Chondrocyte (in vitro differentiated cells): ENCODE data around the gene TRIP12. TPM values are rescaled to one million over a fixed set of nuclear protein-coding genes. Genes with fewer than 3 reads are reported as not detected.
A peak's percentile ranks its signal among the peaks of the same experiment; 100 is the strongest.
"Not testable (repeated sequence)": the region's sequence is repeated elsewhere in the genome, so short reads cannot be mapped to it uniquely, and the experiment has no call there.

Source experiments
- DNase-seq: peaks from one replicate; pipeline ENCODE4 v3.0.0; 2021; ENCODE audit warnings: mixed read lengths, low spot score
- H3K27ac Mint-ChIP-seq: one replicate; pipeline ENCODE4 v1.8.0; 2021; ENCODE audit warnings: mild to moderate bottlenecking, moderate library complexity, mixed read lengths; ENCODE audit not compliant: unreplicated experiment
- H3K27me3 Mint-ChIP-seq: 2 replicates; pipeline ENCODE4 v1.8.0; 2021; ENCODE audit warnings: low read depth, mixed read lengths
- H3K36me3 Mint-ChIP-seq: 2 replicates; pipeline ENCODE4 v1.8.0; 2021; ENCODE audit warnings: low read depth, mixed read lengths
- H3K4me1 Mint-ChIP-seq: 2 replicates; pipeline ENCODE4 v1.8.0; 2021; ENCODE audit warnings: low read depth, mild to moderate bottlenecking, mixed read lengths
- H3K4me3 Mint-ChIP-seq: one replicate; pipeline ENCODE4 v1.8.0; 2021; ENCODE audit warnings: mild to moderate bottlenecking, moderate library complexity, mixed read lengths; ENCODE audit not compliant: unreplicated experiment
- H3K9me3 Mint-ChIP-seq: 2 replicates; pipeline ENCODE4 v1.8.0; 2021; ENCODE audit warnings: low read depth, mixed read lengths
- long read RNA-seq: library from polyadenylated mRNA; stranded (forward); transcript quantifications from one replicate; pipeline ENCODE4 v2.0.0, GENCODE V29; 2021
- total RNA-seq: library from RNA; stranded (reverse); gene quantifications from 3 replicates; pipeline ENCODE4 v1.2.1, GENCODE V29; 2021
- TF ChIP-seq, protein P1 (sequence below): fragments of 200-600 bp; sonication (generic); IDR thresholded peaks from 2 replicates; pipeline ENCODE4 v1.5.0; 2021; ENCODE audit warnings: antibody characterized with exemption, mild to moderate bottlenecking, moderate library complexity

The TRIP12 gene
- 223 to 281 TPM (median 231 TPM) in 3 replicates for total RNA-seq
- long read RNA-seq, full-length matches to known transcripts, result 3 of 97 reads
- long read RNA-seq, partial matches to known transcripts, result 28 of 97 reads
- long read RNA-seq, other reads (novel, unspliced or antisense), result 66 of 97 reads

DNA sequence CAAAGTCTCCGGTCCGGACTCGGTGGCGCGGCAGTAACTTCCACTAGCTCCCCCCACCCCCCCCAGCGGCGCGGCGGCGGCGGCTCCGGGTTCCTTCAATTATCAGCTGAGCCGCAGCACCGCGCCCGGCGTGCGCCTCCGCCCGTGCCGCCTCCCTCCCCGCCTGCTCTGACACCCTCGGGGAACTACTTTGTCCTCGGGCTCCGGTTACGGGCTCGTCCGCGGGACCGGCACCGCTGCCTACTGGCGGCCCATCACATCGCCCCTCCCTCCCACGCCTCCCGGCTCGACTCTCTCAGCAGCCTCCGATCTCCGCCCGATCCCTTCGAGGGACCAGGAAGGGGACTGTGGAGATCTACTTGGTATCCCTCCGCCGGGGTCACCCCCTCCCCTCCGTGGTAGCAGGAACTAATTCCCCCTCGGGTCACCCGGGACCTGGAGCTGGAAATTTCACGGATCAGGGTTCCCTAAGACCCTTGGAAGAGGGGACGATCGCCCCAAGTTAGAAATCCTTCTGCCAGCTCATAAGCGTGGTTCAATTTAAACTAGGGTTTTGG is at the start of gene TRIP12:
TSS of gene TRIP12 (minus strand) at position 118 of the 557 bp plus-strand sequence. CDS start 41,930 bp downstream, outside the sequence.
- Mint-ChIP-seq H3K4me3 (peak within 1 kb of the TSS; percentile 100), H3K4me1 (peaks cover 46% of the 10 kb centered on the region), H3K36me3 (peaks cover 7% of the 10 kb centered on the region), H3K27me3 (no peaks in the 10 kb centered on the region), H3K9me3 (no peaks in the 10 kb centered on the region), H3K27ac (peak within 1 kb of the TSS; percentile 100)
- peak; percentile 99 for DNase-seq
- TF ChIP-seq, protein P1, sequence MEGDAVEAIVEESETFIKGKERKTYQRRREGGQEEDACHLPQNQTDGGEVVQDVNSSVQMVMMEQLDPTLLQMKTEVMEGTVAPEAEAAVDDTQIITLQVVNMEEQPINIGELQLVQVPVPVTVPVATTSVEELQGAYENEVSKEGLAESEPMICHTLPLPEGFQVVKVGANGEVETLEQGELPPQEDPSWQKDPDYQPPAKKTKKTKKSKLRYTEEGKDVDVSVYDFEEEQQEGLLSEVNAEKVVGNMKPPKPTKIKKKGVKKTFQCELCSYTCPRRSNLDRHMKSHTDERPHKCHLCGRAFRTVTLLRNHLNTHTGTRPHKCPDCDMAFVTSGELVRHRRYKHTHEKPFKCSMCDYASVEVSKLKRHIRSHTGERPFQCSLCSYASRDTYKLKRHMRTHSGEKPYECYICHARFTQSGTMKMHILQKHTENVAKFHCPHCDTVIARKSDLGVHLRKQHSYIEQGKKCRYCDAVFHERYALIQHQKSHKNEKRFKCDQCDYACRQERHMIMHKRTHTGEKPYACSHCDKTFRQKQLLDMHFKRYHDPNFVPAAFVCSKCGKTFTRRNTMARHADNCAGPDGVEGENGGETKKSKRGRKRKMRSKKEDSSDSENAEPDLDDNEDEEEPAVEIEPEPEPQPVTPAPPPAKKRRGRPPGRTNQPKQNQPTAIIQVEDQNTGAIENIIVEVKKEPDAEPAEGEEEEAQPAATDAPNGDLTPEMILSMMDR, result no peak

DNA sequence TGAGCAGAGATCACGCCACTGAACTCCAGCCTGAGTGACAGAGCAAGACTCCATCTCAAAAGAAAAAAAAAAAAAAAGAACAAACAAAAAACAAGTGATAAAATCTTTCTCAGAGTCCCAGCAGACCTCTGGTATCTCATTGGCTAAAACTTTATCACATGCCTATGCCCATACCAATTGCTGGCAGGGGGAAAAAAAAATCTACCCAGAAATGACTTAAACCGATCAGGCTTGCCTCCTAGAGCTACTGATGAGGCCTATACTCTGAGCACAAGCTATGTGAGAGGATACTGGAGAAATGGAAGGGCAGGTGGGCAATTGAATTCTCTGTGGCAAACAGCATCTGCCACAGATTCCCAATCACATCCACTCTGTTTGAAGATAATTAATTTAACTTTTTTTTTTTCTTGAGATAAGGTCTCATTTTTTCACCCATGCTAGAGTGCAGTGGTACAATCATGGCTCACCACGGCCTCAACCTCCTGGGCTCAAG is 49.5 kb upstream of the TRIP12 start:
- Mint-ChIP-seq H3K36me3 (peaks cover 1% of the 10 kb centered on the region), H3K4me3 (no peak overlapping the region), H3K27ac (no peak overlapping the region), H3K4me1 (peaks cover 15% of the 10 kb centered on the region), H3K27me3 (no peaks in the 10 kb centered on the region), H3K9me3 (no peaks in the 10 kb centered on the region)
- TF ChIP-seq, protein P1, result no peak
- DNase-seq, result no peak

DNA sequence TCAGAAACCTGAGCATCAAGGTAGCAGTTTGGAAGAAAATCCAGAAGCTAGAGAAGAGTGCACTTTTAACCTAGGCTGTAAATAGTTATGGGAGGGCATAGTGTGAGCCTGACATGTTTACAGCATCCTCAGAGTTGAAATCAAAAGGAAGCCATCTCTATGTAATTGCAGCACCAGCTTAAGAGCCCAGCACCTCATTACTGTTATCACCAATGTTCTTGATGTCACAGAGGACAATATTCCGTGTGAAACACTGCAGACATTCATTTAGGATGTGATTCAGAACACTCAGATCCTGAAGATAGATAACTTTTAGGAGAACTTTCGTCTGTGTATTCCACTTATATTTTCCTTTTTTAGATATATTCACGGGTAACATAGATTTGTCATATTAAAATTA is 48.6 kb upstream of the TRIP12 start:
- Mint-ChIP-seq H3K36me3 (peaks cover 3% of the 10 kb centered on the region), H3K4me3 (no peak overlapping the region), H3K27me3 (no peaks in the 10 kb centered on the region), H3K4me1 (peaks cover 15% of the 10 kb centered on the region), H3K9me3 (no peaks in the 10 kb centered on the region), H3K27ac (no peak overlapping the region)
- DNase-seq, result no peak
- TF ChIP-seq, protein P1, result no peak

DNA sequence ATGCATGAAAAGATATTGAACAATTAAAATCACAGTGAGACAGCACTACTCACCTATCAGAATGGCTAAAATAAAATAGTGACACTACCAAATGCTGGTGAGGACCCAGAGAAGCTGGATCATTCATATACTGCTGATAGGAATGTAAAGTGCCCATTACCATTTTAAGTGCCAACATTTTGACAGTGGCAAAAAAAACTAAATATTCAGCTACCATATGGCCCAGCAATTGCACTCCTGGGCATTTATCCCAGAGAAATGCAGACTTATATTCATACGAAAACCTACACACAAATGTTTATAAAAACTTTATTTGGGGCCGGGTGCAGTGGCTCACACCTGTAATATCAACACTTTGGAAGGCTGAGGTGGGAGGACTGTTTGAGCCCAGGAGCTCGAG is 48.1 kb upstream of the TRIP12 start:
- TF ChIP-seq, protein P1, result no peak
- H3K27me3 Mint-ChIP-seq, result no peaks in the 10 kb centered on the region
- H3K4me1 Mint-ChIP-seq, result peaks cover 13% of the 10 kb centered on the region
- no peaks in the 10 kb centered on the region for H3K9me3 Mint-ChIP-seq
- H3K27ac Mint-ChIP-seq, result no peak overlapping the region
- peaks cover 3% of the 10 kb centered on the region for H3K36me3 Mint-ChIP-seq
- no peak for DNase-seq
- no peak overlapping the region for H3K4me3 Mint-ChIP-seq

DNA sequence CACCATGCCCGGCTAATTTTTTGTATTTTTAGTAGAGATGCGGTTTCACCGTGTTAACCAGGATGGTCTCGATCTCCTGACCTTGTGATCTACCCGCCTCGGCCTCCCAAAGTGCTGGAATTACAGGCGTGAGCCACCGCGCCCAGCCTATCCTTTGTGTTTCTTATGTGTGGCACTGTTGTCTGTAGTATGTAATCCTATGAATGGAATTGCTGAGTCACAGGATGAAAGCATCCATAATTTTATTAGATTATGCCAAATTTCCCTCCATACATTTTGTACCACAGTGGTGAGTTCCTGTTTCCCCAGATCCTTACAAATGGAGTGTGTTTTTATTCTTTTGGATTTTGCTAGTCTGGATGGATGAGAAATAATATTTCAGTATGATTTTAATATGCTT is 41.8 kb upstream of the TRIP12 start:
- H3K27ac Mint-ChIP-seq, result peak overlapping the region; percentile 8
- DNase-seq, H3K4me1 Mint-ChIP-seq, H3K9me3 Mint-ChIP-seq, H3K36me3 Mint-ChIP-seq, H3K4me3 Mint-ChIP-seq, H3K27me3 Mint-ChIP-seq: not testable (repeated sequence)

DNA sequence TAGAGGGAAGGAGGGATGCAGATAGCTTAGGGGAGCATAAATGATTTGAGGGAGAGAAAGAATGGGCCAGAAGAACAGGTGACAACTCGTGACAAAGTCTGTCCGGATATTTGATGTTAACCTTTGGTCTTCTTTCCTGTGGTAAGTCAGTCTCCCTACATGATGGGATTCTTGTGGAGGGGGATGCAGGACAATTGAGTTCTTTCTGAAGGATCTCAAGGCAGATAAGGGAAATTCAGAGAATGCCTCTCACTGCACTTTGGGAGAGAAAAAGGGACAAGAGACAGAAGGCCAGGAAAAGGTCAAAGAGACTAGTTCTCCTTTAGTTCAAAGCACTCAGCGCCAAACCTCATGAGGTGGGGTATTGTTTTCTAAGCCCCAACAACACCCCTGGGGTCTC is 34.7 kb upstream of the TRIP12 start:
- TF ChIP-seq, protein P1, result no peak
- H3K36me3 Mint-ChIP-seq, result no peaks in the 10 kb centered on the region
- H3K4me3 Mint-ChIP-seq, result no peak overlapping the region
- H3K4me1 Mint-ChIP-seq, result no peaks in the 10 kb centered on the region
- H3K27me3 Mint-ChIP-seq, result no peaks in the 10 kb centered on the region
- no peak overlapping the region for H3K27ac Mint-ChIP-seq
- H3K9me3 Mint-ChIP-seq, result no peaks in the 10 kb centered on the region
- no peak for DNase-seq
